ENCODE measurements around the gene UTP25. TPM values are rescaled to one million over a fixed set of nuclear protein-coding genes. Genes with fewer than 3 reads are reported as not detected.
"Not testable (repeated sequence)": the region's sequence is repeated elsewhere in the genome, so short reads cannot be mapped to it uniquely, and the experiment has no call there.

Gene UTP25
- total RNA-seq, 2 experiments from 2014 or later: 8.9 to 9.5 TPM

- POLR2A ChIA-PET: no interaction called here
- DNase-seq: peak; percentile 48
These were observed 72.2 kb downstream of the UTP25 start for GRCh38 chr1:209899948-209900347.

GRCh38 chr1:209900734-209901133, 73.0 kb downstream of the UTP25 start:
- intact Hi-C loops (cut with micrococcal nuclease): no loop called here
- no peaks in the 10 kb centered on the region for H3K36me3 Mint-ChIP-seq (ENCODE audit: low read depth)
- CTCF ChIA-PET: interaction anchor here (1.4 to 1.8 kb wide), 4 partner anchors 12 to 40 kb away, joined by 4 to 7 read pairs (median 5); no protein-coding TSS in a partner anchor
- TF ChIP-seq CTCF (IDR thresholded peaks at IDR 0.05): no peak
- no peak overlapping the region for H3K4me3 Mint-ChIP-seq
- no peak for ATAC-seq
- no peak overlapping the region for H3K27ac Mint-ChIP-seq
- no peak for DNase-seq
- no peaks in the 10 kb centered on the region for H3K4me1 Mint-ChIP-seq (ENCODE audit: low read depth)
- no peaks in the 10 kb centered on the region for H3K9me3 Mint-ChIP-seq
- H3K27me3 Mint-ChIP-seq: peaks cover 3% of the 10 kb centered on the region
- POLR2A ChIA-PET: no interaction called here

More at GRCh38 chr1:209899948-209900347, 72.2 kb downstream of the UTP25 start:
- peak; percentile 45 for TF ChIP-seq CTCF (IDR thresholded peaks at IDR 0.05)
- ATAC-seq: no peak
- Mint-ChIP-seq H3K36me3 (ENCODE audit: low read depth) (no peaks in the 10 kb centered on the region), H3K27me3 (peaks cover 3% of the 10 kb centered on the region), H3K9me3 (no peaks in the 10 kb centered on the region), H3K4me1 (ENCODE audit: low read depth) (no peaks in the 10 kb centered on the region), H3K27ac (no peak overlapping the region), H3K4me3 (no peak overlapping the region)
- intact Hi-C loops (cut with micrococcal nuclease): no loop called here
- CTCF ChIA-PET: interaction anchor here (0.6 to 1.8 kb wide), 7 partner anchors 10 to 114 kb away, joined by 3 to 7 read pairs (median 4); no protein-coding TSS in a partner anchor

- POLR2A ChIA-PET: no interaction called here
- ATAC-seq (no peak), DNase-seq (no peak)
- Mint-ChIP-seq H3K4me3 (no peak overlapping the region), H3K4me1 (ENCODE audit: low read depth) (no peaks in the 10 kb centered on the region), H3K27ac (no peak overlapping the region), H3K36me3 (ENCODE audit: low read depth) (no peaks in the 10 kb centered on the region), H3K27me3 (peaks cover 3% of the 10 kb centered on the region), H3K9me3 (no peaks in the 10 kb centered on the region)
- TF ChIP-seq CTCF (IDR thresholded peaks at IDR 0.05): no peak
- intact Hi-C loops (cut with micrococcal nuclease): no loop called here
- CTCF ChIA-PET: interaction anchor here (1.8 kb wide), 1 partner anchor 38 kb away, joined by 5 read pairs; no protein-coding TSS in a partner anchor
These were observed 73.4 kb downstream of the UTP25 start for GRCh38 chr1:209901211-209901610.

GRCh38 chr1:209904774-209905173, 77.0 kb downstream of the UTP25 start:
- H3K4me1 Mint-ChIP-seq (ENCODE audit: low read depth); H3K36me3 Mint-ChIP-seq (ENCODE audit: low read depth); H3K27me3 Mint-ChIP-seq; ATAC-seq; intact Hi-C loops (cut with micrococcal nuclease); H3K27ac Mint-ChIP-seq; CTCF ChIA-PET; DNase-seq; H3K4me3 Mint-ChIP-seq; POLR2A ChIA-PET; H3K9me3 Mint-ChIP-seq: not testable (repeated sequence)

Other genes starting within 250 kb of the UTP25 start
- gene CAMK1G, start 244.3 kb upstream of the UTP25 start, total RNA-seq: not detected
- under 1 TPM; 0.60 to 0.70 TPM for gene LAMB3, start 175.5 kb upstream of the UTP25 start, total RNA-seq
- gene G0S2, start 152.6 kb upstream of the UTP25 start, total RNA-seq: 1 to 10 TPM; 4.9 to 5.7 TPM
- under 1 TPM; 0.47 to 0.59 TPM for gene HSD11B1, start 123.1 kb upstream of the UTP25 start, total RNA-seq
- gene TRAF3IP3, start 71.9 kb upstream of the UTP25 start, total RNA-seq: 100 to 1,000 TPM; 194 TPM
- gene C1orf74, start 43.4 kb upstream of the UTP25 start, total RNA-seq: 1 to 10 TPM; 2.8 to 3.0 TPM
- gene IRF6, start 21.8 kb upstream of the UTP25 start, total RNA-seq: 1 to 10 TPM; 1.2 TPM
- gene SYT14, start 110.2 kb downstream of the UTP25 start, total RNA-seq: not detected

Measured in activated CD8-positive, alpha-beta T cell treated with anti-CD3 and anti-CD28 coated beads for 36 hours (primary cell).